Measurements from ENCODE around the gene ANKS1B. TPM values are rescaled to one million over a fixed set of nuclear protein-coding genes. Genes with fewer than 3 reads are reported as not detected.

Gene ANKS1B
- total RNA-seq, 1 donor from 2014 or later = 8.2 TPM

DNA sequence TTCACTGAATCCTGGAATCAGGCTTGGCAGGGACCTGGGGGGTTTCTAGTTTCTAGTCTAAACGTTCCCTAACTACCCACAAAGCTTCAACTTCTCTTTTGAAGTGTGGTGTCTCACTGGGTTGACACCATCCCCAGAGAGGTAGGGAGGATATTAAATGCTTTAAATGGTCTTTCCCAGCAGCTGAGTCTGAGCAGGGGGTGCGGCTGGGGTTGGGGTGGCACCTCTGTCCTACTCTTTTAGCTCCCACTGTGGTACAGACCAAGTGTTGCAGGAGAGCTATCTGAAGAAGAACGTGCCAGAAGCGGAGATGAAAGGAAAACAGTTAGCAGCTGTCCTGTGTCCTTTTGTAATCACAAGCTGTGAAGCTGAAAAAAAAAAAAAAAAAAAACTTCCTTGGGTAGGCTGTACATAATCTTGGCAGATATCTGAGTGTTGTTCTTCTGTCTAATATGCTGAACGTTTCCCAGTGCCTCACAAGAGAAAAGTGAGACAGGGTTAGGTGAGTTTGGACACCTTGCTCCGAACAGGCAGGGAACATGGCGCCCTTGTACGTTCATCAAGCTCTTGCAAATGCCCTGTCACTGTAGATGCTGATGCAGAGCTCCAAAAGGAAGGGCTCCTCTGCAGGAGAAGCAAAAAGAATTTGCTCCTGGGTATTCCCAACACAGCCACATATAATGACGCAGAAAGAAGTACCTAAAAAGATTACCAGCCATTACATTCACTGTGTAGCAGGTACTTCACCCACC, 892.5 kb downstream of the ANKS1B start:
- no peaks in the 10 kb centered on the region for H3K4me1 ChIP-seq
- H3K36me3 ChIP-seq = no peaks in the 10 kb centered on the region
- DNase-seq (ENCODE audit: low spot score in 2 of 2) = no peak
- H3K9me3 ChIP-seq = no peaks in the 10 kb centered on the region
- no peaks in the 10 kb centered on the region for H3K27me3 ChIP-seq
- TF ChIP-seq, protein P1, sequence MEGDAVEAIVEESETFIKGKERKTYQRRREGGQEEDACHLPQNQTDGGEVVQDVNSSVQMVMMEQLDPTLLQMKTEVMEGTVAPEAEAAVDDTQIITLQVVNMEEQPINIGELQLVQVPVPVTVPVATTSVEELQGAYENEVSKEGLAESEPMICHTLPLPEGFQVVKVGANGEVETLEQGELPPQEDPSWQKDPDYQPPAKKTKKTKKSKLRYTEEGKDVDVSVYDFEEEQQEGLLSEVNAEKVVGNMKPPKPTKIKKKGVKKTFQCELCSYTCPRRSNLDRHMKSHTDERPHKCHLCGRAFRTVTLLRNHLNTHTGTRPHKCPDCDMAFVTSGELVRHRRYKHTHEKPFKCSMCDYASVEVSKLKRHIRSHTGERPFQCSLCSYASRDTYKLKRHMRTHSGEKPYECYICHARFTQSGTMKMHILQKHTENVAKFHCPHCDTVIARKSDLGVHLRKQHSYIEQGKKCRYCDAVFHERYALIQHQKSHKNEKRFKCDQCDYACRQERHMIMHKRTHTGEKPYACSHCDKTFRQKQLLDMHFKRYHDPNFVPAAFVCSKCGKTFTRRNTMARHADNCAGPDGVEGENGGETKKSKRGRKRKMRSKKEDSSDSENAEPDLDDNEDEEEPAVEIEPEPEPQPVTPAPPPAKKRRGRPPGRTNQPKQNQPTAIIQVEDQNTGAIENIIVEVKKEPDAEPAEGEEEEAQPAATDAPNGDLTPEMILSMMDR (IDR thresholded peaks at IDR 0.05) = no peak
- no peak overlapping the region for H3K27ac ChIP-seq
- intact Hi-C loops (cut with DNase I) = no loop called here
- no peak overlapping the region for H3K4me3 ChIP-seq

DNA sequence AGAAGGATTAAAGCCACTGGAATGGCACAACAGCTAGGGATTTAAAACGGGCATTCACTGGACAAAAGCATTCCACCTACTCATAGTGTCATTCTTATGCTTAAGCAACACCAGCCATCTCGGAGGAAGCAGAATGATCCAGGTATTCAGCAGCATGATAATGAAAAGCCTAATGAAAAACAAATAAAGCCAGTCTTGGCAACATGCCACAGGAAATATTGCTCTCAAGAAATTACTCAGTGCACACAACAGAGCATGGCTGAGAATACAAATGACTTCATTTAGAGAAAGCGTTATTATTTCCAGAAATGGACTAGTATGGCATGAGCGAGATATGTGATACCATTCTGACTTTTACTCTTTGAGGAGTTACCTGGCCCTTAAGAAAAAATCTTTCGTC, 897.5 kb downstream of the ANKS1B start:
- no peak for DNase-seq (ENCODE audit: low spot score in 2 of 2)
- Histone ChIP-seq H3K27ac (no peak overlapping the region), H3K9me3 (no peaks in the 10 kb centered on the region), H3K4me3 (no peak overlapping the region), H3K27me3 (no peaks in the 10 kb centered on the region), H3K4me1 (no peaks in the 10 kb centered on the region), H3K36me3 (no peaks in the 10 kb centered on the region)
- TF ChIP-seq, protein P1 (IDR thresholded peaks at IDR 0.05) = no peak
- intact Hi-C loops (cut with DNase I) = no loop called here

DNA sequence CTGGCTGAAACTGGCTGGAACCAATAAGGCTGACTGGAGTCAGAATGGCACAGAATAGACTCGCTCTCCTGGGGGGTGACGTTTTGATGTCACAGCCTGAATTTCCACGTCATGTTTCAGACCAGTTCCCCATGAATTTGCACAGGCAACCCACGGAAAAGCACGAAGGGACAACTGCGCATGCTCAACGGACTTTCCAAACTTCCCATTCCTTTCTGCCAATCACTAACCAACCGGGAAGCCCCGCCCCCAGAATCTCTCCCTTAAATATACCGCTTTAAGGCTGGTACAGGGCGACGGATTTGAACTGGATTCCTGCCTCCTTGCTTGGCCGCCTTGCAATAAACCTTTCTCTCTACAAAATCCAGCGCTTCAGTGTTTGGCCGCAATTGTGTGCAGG, 904.9 kb downstream of the ANKS1B start:
- Histone ChIP-seq H3K27ac (no peak overlapping the region), H3K4me1 (no peaks in the 10 kb centered on the region), H3K36me3 (no peaks in the 10 kb centered on the region), H3K9me3 (no peaks in the 10 kb centered on the region), H3K4me3 (no peak overlapping the region), H3K27me3 (no peaks in the 10 kb centered on the region)
- TF ChIP-seq, protein P1 (IDR thresholded peaks at IDR 0.05) = no peak
- no peak for DNase-seq (ENCODE audit: low spot score in 2 of 2)
- intact Hi-C loops (cut with DNase I) = no loop called here

DNA sequence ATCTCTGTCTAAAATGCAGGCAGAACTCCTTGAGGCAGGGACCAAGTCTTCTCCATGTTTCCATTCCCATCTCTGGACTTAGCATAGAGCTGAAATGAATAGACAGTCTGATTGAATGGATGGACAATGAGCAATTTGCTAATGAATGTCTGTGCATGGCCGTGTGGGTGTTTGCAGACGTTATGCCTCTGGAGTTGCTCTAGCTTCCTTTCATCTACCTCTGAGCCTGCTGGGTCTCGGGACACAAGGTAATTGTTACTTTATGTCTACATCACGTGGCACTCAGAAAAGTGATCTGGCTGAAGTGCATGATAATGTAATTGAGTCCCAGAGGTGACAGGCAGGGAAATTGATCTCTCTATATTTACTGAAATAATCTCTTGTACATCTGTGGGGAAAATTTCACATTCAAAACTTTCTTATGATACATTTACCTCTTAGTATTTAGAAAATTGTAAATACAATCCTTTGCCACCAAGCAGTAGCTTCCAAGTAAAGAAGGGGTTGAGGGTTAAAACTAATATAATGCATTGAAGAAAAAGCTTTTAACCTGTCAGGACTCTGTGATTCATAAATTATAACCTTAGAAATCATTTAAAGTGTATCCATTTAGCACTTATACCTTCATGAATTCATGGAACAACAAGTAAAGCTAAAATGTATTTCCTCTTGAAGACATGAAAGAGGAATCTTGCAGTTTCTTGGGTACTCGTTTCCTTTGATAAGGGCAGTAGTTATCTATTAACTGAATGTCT, 915.6 kb downstream of the ANKS1B start:
- Histone ChIP-seq H3K9me3 (no peaks in the 10 kb centered on the region), H3K36me3 (no peaks in the 10 kb centered on the region), H3K4me3 (no peak overlapping the region), H3K4me1 (no peaks in the 10 kb centered on the region), H3K27me3 (no peaks in the 10 kb centered on the region), H3K27ac (no peak overlapping the region)
- no peak for DNase-seq (ENCODE audit: low spot score in 2 of 2)
- TF ChIP-seq, protein P1 (IDR thresholded peaks at IDR 0.05) = no peak
- intact Hi-C loops (cut with DNase I) = no loop called here

DNA sequence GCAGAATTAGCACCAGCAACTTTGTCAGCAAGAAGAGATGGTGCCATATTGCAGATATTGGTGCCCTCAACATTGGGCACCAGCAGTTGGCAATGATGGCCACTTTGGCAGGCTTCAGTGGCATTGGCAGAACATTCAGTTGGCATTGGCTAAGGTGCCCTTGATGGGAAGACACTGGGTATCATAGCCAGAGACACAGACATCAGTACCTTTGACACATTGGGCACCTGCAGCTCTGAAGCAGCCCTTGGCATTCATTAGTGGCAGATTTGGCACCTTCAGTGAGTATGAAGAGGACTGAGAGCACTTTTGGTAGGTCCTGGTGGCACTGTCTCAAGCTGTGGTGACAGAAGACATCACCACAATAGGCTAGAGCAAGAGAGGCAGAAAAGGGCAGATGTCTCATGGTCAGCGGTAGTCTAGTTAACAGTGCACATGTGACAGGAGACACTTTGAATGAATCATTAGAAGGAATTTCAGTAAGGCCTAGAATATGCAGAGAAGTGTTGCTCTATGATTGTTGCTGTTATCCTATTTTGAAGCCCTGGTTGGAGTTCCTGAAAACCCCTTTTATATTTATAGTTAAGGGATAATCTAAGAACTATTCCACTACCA, 917.5 kb downstream of the ANKS1B start:
- H3K27me3 ChIP-seq = no peaks in the 10 kb centered on the region
- intact Hi-C loops (cut with DNase I) = no loop called here

More for the DNA sequence above, 917.5 kb downstream of the ANKS1B start:
- Histone ChIP-seq H3K4me1 (no peaks in the 10 kb centered on the region), H3K4me3 (no peak overlapping the region), H3K36me3 (no peaks in the 10 kb centered on the region), H3K27ac (no peak overlapping the region), H3K9me3 (no peaks in the 10 kb centered on the region)
- TF ChIP-seq, protein P1 (IDR thresholded peaks at IDR 0.05) = no peak
- DNase-seq (ENCODE audit: low spot score in 2 of 2) = no peak
